Effector memory CD8-positive, alpha-beta T cell (primary cell): ENCODE measurements around the gene KSR2.
"Not testable (repeated sequence)": the region's sequence is repeated elsewhere in the genome, so short reads cannot be mapped to it uniquely, and the experiment has no call there.

Experiments used
- ATAC-seq: fragments of 150-1000 bp; cut with Tn5 transposase; replicated peaks from 2 replicates; pipeline ENCODE4 v1.10.0; 2021; ENCODE audit warnings: mild to moderate bottlenecking, moderate library complexity
- DNase-seq, 3 experiments: peaks; one replicate each; pipeline ENCODE4 v3.0.0; 2021
- H3K27ac Mint-ChIP-seq, 2 donors: one replicate each; pipeline ENCODE4 v1.8.0; 2022; ENCODE audit warnings: mild to moderate bottlenecking in 2 of 2, mixed read lengths in 2 of 2, moderate library complexity in 2 of 2
- H3K27me3 Mint-ChIP-seq, 2 donors: one replicate each; pipeline ENCODE4 v1.8.0; 2022; ENCODE audit warnings: mixed read lengths in 2 of 2
- H3K36me3 Mint-ChIP-seq: one replicate; pipeline ENCODE4 v1.8.0; 2022; ENCODE audit warnings: mild to moderate bottlenecking, moderate library complexity, mixed read lengths; ENCODE audit not compliant: insufficient read depth
- H3K4me1 Mint-ChIP-seq, 2 donors: one replicate each; pipeline ENCODE4 v1.8.0; 2022; ENCODE audit warnings: low read depth in 2 of 2, mixed read lengths in 2 of 2
- H3K4me3 Mint-ChIP-seq, 2 donors: one replicate each; pipeline ENCODE4 v1.8.0; 2022; ENCODE audit warnings: mild to moderate bottlenecking in 2 of 2, mixed read lengths in 2 of 2, moderate library complexity in 2 of 2
- H3K9me3 Mint-ChIP-seq, 2 donors: one replicate each; pipeline ENCODE4 v1.8.0; 2022; ENCODE audit warnings: mixed read lengths in 2 of 2

Gene KSR2

DNA sequence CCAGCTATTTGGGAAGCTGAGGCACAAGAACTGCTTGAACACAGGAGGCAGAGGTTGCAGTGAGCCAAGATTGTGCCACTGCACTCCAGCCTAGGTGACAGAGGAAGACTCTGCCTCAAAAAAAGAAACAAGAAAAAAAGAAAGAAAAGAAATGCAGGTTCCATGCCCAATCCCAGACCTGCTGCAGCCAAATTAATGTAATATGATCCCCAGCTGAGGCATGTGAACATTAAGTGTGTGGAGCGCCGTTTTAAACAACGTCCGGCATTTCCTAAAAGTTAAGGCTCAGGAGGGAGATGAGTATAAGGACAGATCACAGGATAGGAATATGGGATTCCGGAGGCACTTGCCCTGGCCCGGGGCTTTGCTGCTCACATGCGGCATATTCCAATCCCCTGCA, 162.9 kb downstream of the KSR2 start:
- Mint-ChIP-seq H3K36me3 (no peaks in the 10 kb centered on the region), H3K27ac (no peak overlapping the region), H3K27me3 (peaks cover 18 to 29% of the 10 kb centered on the region in 2 donors), H3K9me3 (no peaks in the 10 kb centered on the region), H3K4me3 (no peak overlapping the region), H3K4me1 (no peaks in the 10 kb centered on the region)
- no peak for ATAC-seq
- no peak for DNase-seq

DNA sequence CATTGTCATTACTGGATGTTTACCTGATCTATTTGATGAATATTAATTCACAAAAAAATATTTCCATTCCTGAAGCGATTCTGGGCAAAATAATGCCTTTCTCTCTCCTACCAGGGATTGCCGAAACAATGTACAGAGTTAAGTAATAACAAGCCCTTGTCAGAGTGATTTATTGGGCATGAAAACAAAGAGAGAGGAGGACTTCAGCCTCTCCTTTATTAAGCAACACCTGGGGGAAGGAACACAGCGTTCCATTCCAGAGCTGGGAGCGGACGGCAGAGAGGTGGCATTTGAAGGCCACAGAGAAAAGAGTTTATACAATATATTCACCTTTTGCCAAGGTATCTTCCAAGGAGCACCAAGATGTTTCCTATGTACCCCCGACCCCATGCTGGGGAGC, 165.8 kb downstream of the KSR2 start:
- H3K9me3 Mint-ChIP-seq = peaks cover 0 to 4% of the 10 kb centered on the region in 2 donors
- no peak for ATAC-seq
- no peak for DNase-seq
- no peak overlapping the region for H3K4me3 Mint-ChIP-seq
- H3K27me3 Mint-ChIP-seq = peaks cover 0 to 11% of the 10 kb centered on the region in 2 donors
- no peak overlapping the region for H3K27ac Mint-ChIP-seq
- no peaks in the 10 kb centered on the region for H3K36me3 Mint-ChIP-seq
- H3K4me1 Mint-ChIP-seq = no peaks in the 10 kb centered on the region

DNA sequence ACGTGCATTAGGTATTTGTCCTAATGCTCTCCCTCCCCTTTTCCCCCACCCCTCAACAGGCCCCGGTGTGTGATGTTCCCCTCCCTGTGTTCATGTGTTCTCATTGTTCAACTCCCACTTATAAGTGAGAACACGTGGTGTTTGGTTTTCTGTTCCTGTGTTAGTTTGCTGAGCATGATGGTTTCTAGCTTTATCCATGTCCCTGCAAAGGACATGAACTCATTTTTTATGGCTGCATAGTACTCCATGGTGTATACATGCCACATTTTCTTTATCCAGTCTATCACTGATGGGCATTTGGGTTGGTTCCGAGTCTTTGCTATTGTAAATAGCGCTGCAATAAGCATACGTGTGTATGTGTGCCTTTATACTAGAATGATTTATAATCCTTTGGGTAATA, 168.1 kb downstream of the KSR2 start:
- H3K27me3 Mint-ChIP-seq = peaks cover 0 to 12% of the 10 kb centered on the region in 2 donors
- H3K27ac Mint-ChIP-seq, H3K36me3 Mint-ChIP-seq, H3K4me1 Mint-ChIP-seq, H3K4me3 Mint-ChIP-seq, H3K9me3 Mint-ChIP-seq, ATAC-seq, DNase-seq: not testable (repeated sequence)

DNA sequence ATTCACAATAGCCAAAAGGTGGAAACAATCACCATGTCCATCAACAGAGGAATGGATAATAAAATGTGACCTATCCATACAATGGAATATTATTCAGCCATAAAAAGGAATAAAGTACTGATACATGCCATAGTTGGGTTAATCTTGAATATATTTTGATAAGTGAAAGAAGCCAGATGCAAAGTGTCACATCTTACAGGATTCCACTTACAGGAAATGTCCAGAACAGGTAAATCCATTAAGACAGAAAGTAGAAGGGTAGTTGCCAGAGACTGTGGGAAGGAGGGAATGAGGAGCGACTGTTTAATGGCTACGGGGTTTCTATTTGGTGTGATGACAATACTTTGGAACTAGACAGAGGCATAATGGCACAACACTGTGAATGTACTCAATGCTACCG, 171.6 kb downstream of the KSR2 start:
- Mint-ChIP-seq H3K36me3 (no peaks in the 10 kb centered on the region), H3K27ac (no peak overlapping the region), H3K27me3 (peaks cover 0 to 12% of the 10 kb centered on the region in 2 donors), H3K4me3 (no peak overlapping the region), H3K9me3 (peaks cover 4 to 7% of the 10 kb centered on the region in 2 donors), H3K4me1 (no peaks in the 10 kb centered on the region)
- DNase-seq (no peak), ATAC-seq (no peak)

DNA sequence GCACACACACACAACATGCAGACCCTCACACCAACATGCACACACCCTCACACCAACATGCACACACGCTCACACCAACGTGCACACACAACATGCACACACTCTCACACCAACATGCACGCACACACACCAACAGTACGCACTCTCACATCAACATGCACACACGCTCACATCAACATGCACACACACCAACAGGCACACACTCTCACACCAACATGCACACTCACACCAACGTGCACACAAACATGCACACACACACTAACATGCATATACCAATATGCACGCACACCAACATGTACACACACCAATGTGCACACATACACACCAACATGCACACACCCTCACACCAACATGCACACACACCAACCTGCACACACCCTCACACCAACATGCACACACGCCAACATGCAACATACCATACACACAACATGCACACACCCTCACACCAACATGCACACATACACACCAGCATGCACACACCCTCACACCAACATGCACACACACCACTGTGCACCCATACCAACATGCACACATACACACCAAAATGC, 175.8 kb downstream of the KSR2 start:
- H3K4me3 Mint-ChIP-seq = no peak overlapping the region
- ATAC-seq (no peak), DNase-seq (no peak)
- H3K36me3 Mint-ChIP-seq = no peaks in the 10 kb centered on the region
- H3K27ac Mint-ChIP-seq = no peak overlapping the region
- H3K27me3 Mint-ChIP-seq = peaks cover 0 to under 1% of the 10 kb centered on the region in 2 donors
- H3K4me1 Mint-ChIP-seq = no peaks in the 10 kb centered on the region
- H3K9me3 Mint-ChIP-seq = peaks cover 0 to 7% of the 10 kb centered on the region in 2 donors

DNA sequence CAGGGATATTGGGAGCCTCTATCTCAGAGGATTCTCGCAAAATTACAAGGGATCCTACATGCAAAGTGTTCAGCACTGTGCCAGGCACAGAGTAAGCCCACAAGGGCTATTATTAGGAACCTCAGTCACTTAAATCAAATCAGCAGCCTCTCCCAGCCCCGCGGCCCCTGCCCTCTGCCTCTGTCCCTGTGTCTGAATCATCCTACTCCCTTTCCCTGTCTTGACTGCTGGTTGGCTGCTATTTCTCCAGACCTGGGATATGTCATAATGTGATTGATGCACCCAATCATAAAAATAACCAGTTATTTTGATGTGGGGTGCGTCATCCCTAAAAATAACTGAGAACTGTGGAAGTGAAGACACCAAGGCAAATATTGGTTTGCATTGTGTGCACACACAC, 176.3 kb downstream of the KSR2 start:
- Mint-ChIP-seq H3K4me3 (no peak overlapping the region), H3K36me3 (no peaks in the 10 kb centered on the region), H3K9me3 (peaks cover 0 to 6% of the 10 kb centered on the region in 2 donors), H3K27ac (no peak overlapping the region), H3K4me1 (no peaks in the 10 kb centered on the region), H3K27me3 (no peaks in the 10 kb centered on the region)
- ATAC-seq = no peak
- DNase-seq = no peak

DNA sequence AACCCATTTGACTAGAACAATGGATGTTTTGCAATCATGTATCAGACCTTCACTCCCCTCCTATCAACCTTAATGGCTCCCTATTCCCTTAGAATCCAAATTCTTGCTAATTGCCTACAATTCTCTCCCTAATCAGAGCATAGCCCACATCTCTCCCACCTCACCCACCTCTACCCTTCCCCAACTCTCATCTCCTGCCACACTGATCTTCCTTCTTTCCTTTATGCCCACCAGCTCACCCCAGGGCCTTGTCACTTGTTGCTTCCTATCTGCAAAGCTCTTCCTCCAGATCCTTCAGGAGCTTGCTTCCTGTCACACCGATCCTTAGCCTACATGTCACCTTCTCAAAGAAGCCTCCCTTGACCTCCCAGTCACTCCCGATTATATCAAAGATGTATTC, 177.8 kb downstream of the KSR2 start:
- H3K36me3 Mint-ChIP-seq = no peaks in the 10 kb centered on the region

DNA sequence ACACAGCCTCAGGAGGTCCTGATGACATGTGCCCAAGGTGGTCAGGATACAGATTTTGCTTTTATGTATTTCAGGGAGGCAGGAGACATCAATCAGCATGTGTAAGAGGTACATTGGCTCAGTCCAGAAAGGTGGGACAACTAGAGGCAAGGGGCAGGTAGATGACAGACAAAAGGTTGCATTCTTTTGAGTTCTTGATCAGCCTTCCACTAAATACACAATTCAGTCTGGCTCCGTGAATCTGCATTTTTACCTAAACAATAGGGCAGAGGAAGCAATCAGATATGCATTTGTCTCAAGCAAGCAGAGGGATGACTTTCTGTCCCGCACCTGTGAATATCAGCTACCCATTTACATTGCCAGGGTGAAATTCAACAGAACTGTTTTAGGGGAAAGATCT, 178.6 kb downstream of the KSR2 start:
- no peak for DNase-seq
- Mint-ChIP-seq H3K36me3 (no peaks in the 10 kb centered on the region), H3K4me3 (no peak overlapping the region), H3K27me3 (no peaks in the 10 kb centered on the region), H3K4me1 (no peaks in the 10 kb centered on the region), H3K9me3 (no peaks in the 10 kb centered on the region), H3K27ac (no peak overlapping the region)
- no peak for ATAC-seq

More for the DNA sequence above, 177.8 kb downstream of the KSR2 start:
- Mint-ChIP-seq H3K4me1 (no peaks in the 10 kb centered on the region), H3K4me3 (no peak overlapping the region), H3K27me3 (no peaks in the 10 kb centered on the region), H3K9me3 (no peaks in the 10 kb centered on the region), H3K27ac (no peak overlapping the region)
- ATAC-seq (no peak), DNase-seq (no peak)

DNA sequence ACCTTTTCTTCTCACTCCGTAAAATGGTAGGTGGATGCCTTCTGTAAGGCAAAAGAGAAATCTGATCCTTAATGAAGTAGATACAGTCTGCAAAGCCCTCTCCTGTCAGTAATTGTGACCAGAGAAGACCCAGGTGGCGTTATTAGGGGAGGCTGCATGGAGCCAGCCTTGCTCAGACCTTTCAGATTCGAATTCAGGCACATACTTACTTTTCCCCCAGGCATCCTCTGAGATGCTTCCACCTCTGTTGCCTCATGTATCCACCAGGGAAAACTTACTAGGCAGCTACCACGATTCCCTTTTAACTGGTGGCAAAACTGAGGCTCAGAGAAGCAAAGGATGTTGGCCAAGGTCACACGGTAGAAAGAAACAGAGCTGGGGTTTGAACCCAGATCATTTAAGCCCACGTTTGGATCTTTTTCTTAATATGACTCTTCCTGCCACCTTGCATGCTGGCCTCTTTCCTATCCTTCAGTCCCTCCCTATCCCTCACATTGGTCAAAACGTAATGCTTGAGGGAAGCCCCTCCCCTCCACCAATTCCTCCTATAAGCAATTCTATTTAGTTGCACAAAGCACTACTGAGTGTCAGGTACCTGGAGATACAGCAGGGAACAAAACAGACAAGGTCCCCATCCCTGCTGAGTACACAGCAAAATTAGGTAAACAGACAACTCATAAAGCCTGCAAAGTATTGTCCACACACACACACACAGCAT, 179.4 kb downstream of the KSR2 start:
- no peaks in the 10 kb centered on the region for H3K36me3 Mint-ChIP-seq
- H3K4me1 Mint-ChIP-seq = no peaks in the 10 kb centered on the region
- H3K27me3 Mint-ChIP-seq = peaks cover 0 to 4% of the 10 kb centered on the region in 2 donors
- ATAC-seq = no peak
- H3K9me3 Mint-ChIP-seq = peaks cover 0 to 3% of the 10 kb centered on the region in 2 donors
- no peak for DNase-seq
- H3K4me3 Mint-ChIP-seq = no peak overlapping the region
- H3K27ac Mint-ChIP-seq = no peak overlapping the region

DNA sequence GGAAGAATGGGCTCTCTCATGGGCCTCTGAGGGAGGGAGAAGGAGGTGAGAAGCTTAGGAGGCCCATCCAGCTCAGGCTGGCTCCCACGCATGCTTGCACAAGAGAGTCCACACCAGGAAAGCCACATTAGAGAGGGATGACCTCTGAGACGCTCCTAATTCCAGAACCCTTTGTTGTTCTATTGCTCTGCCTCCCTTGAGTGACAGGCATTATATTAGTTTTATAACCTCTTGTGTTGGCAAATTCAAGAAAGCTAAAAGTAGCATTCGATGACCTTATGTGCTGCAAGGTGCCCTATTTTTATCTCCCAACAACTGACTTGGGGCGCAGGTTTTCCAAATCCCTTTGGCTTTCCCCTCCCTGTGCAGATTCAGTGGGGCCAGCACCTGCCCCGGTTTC, 190.1 kb downstream of the KSR2 start:
- Mint-ChIP-seq H3K4me1 (no peaks in the 10 kb centered on the region), H3K27me3 (peaks cover 0 to 17% of the 10 kb centered on the region in 2 donors), H3K27ac (no peak overlapping the region), H3K36me3 (no peaks in the 10 kb centered on the region), H3K4me3 (no peak overlapping the region), H3K9me3 (peaks cover 0 to 3% of the 10 kb centered on the region in 2 donors)
- ATAC-seq (no peak), DNase-seq (no peak)

DNA sequence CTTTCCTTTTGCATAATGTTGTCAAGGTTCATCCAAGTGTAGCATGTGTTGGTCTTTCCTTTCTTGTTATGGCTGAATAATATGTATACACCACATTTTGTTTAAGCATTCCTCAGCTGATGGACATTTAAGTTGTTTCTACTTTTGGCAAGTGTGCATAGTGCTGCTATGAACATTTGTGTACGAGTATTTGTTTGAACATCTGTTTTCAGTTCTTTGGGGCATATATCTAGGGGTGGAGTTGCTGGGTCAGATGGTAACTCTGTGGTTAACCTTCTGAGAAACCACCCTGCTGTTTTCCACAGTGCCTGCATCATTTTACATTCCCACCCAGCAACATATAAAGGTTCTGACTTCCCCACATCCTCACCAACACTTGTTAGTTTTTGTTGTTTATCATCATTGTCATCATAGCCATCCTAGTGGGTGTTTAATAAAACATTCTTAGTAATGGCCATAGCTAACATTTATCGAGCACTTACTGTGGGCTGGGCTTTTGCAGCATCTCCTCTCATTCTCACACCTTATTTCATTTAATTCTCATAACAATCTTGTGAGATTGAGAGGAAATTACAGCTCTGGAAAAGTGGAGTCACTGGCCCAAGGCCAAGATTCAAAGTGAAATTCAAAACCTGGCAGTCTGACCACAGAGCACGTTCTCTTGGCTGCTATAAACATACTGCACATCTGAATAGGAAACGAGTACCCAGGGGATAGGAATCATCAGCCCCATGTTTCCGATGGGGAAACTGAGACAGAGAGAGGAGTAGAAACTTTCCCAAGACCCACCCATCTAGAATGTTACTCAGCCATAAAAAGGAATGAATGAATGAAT, 193.6 kb downstream of the KSR2 start:
- no peak for DNase-seq
- Mint-ChIP-seq H3K27me3 (peaks cover 0 to 8% of the 10 kb centered on the region in 2 donors), H3K4me3 (no peak overlapping the region)

DNA sequence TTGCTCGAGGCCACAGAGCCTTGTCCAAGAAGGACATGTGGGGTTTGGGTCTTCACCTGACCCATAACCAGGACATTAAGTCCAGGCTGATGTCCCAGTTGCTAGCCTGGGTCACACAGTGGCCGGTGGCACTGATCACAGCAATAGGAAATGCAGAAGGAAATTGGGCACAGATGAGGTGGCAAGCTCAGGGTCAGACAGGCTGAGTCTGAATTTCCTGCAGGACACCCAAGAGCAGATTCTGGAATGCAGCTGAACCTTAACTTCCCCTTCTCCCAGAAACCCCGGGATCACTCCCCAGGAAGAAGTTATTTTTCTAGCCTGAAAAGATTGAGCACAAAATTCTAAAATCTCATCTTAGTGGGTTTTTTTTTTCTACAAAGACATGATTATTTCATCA, 199.9 kb downstream of the KSR2 start:
- no peak overlapping the region for H3K4me3 Mint-ChIP-seq
- H3K36me3 Mint-ChIP-seq = peaks cover 3% of the 10 kb centered on the region
- no peaks in the 10 kb centered on the region for H3K27me3 Mint-ChIP-seq
- no peak overlapping the region for H3K27ac Mint-ChIP-seq
- H3K4me1 Mint-ChIP-seq = no peaks in the 10 kb centered on the region
- ATAC-seq = no peak
- no peak for DNase-seq
- peaks cover 7 to 10% of the 10 kb centered on the region in 2 donors for H3K9me3 Mint-ChIP-seq

More for the DNA sequence above, 193.6 kb downstream of the KSR2 start:
- Mint-ChIP-seq H3K9me3 (no peaks in the 10 kb centered on the region), H3K4me1 (no peaks in the 10 kb centered on the region), H3K36me3 (no peaks in the 10 kb centered on the region), H3K27ac (no peak overlapping the region)
- no peak for ATAC-seq

DNA sequence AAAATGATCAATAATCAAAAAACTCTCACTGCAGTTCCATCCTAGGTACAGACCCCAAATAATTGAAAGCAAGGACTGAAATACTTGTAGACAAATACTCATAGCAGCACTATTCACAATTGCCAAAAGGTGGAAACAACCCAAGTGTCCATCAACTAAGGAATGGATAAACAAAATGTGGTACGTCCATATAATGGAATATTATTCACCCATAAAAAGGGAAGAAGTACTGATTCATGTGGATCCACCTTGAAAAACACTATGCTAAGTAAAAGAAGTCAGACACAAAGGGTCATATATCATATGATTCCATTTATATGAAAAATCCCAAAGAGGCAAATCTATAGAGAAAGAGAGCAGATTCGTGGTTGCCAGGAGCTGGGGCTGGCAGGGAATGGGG, 202.8 kb downstream of the KSR2 start:
- H3K27me3 Mint-ChIP-seq = no peaks in the 10 kb centered on the region
- H3K4me3 Mint-ChIP-seq = no peak overlapping the region
- ATAC-seq (no peak), DNase-seq (no peak)
- no peaks in the 10 kb centered on the region for H3K4me1 Mint-ChIP-seq
- peaks cover 9 to 10% of the 10 kb centered on the region in 2 donors for H3K9me3 Mint-ChIP-seq
- H3K27ac Mint-ChIP-seq = no peak overlapping the region
- H3K36me3 Mint-ChIP-seq = peaks cover 3% of the 10 kb centered on the region

DNA sequence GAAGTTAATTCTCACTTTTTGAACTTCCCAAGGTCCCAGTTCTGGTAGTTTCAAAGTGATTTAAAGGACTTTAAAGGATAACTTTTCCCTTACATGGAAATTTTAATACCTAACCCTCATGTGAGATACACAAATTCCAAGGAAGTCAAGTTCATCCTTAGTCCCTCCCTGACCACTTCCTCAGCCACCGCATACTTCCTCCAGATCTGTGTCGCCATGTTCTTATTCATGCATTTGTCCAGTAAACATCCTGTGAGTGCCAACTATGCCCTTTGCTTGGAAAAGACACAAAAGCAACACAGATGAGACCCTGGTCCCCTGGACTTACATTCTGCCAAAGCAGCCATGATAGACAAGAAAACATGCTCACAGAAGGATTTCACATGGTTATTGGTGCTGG, 206.6 kb downstream of the KSR2 start:
- DNase-seq (no peak), ATAC-seq (no peak)
- no peak overlapping the region for H3K27ac Mint-ChIP-seq
- no peak overlapping the region for H3K4me3 Mint-ChIP-seq
- no peaks in the 10 kb centered on the region for H3K4me1 Mint-ChIP-seq
- peaks cover 8 to 10% of the 10 kb centered on the region in 2 donors for H3K9me3 Mint-ChIP-seq
- H3K27me3 Mint-ChIP-seq = no peaks in the 10 kb centered on the region
- peaks cover 3% of the 10 kb centered on the region for H3K36me3 Mint-ChIP-seq
